Right lobe of liver (tissue), 4 donors: ENCODE results near the gene LTA.

Experiments
- CTCF ChIP-seq, 4 donors: fragments of 200-600 bp in 3 of 4; fragments of 450-650 bp in 1 of 4; IDR thresholded peaks; one replicate each; pipeline versions ENCODE4 v1.5.1 to v1.8.0; 2016 to 2022; ENCODE audit warnings: antibody characterized with exemption in 4 of 4, mild to moderate bottlenecking in 2 of 4
- POLR2A ChIP-seq: fragments of 450-650 bp; IDR thresholded peaks from one replicate; pipeline ENCODE4 v1.6.1; 2017; ENCODE audit warnings: antibody characterized with exemption, mild to moderate bottlenecking
- donor health status: DM: no; HTN: no; CAD: no.
- donor health status: DM: no; HTN: no; CAD: no.
- donor health status: DM: no; HTN: yes; CAD: no.

- TF ChIP-seq CTCF (IDR thresholded peaks at IDR 0.05) (no peak), POLR2A (no peak)
These were observed 20.3 kb downstream of the LTA start for GRCh38 chr6:31592396-31592771.
